Adrenal gland (tissue), 5 donors: ENCODE measurements around the gene ADPRM.

Experiments used
- CTCF ChIP-seq, 6 experiments: fragments of 450-650 bp in 4 of 6; fragments of 200-600 bp in 2 of 6; sonication (generic) in 1 of 6; IDR thresholded peaks; 1 replicate in 5 of 6; 2 replicates in 1 of 6; pipeline versions ENCODE4 v1.5.1 to v1.8.0; 2016 to 2021; ENCODE audit warnings: antibody characterized with exemption in 6 of 6, mild to moderate bottlenecking in 2 of 6, moderate library complexity in 1 of 6
- POLR2A ChIP-seq, 2 donors: fragments of 450-650 bp; IDR thresholded peaks; one replicate each; pipeline ENCODE4 v1.6.1; 2017; ENCODE audit warnings: antibody characterized with exemption in 2 of 2, mild to moderate bottlenecking in 2 of 2, moderate library complexity in 1 of 2
- donor health status: DM: no; HTN: no; CAD: no.

DNA sequence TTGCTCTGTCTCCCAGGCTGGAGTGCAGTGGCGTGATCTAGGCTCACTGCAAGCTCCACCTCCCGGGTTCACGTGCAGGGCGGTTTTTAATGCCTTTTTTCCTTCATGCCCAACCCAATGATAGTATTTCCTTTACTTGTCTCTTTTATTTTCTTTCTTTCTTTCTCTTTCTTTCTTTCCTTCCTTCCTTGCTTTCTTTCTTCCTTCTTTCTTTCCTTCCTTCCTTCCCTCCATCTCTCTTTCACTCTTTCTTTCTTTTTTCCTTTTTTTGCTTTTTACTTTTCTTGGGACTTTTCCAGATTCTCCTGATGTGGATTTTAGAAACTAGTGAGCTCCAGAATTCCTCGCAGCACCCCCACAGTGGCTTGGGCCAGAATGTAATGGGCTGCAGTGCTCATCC is 43.4 kb upstream of the ADPRM start:
- TF ChIP-seq POLR2A (IDR thresholded peaks at IDR 0.05), result no peak
- TF ChIP-seq CTCF (IDR thresholded peaks at IDR 0.05), result no peak
